GM12865 (cell line): ENCODE measurements around the gene SMTNL2.
"Not testable (repeated sequence)": the region's sequence is repeated elsewhere in the genome, so short reads cannot be mapped to it uniquely, and the experiment has no call there.

Experiments used
- DNase-seq: peaks from one replicate; pipeline ENCODE4 v3.0.0; 2010; ENCODE audit warnings: low read depth
- H3K4me3 ChIP-seq: 2 replicates; pipeline ENCODE4 v1.5.1; 2011; ENCODE audit warnings: mild to moderate bottlenecking, low read depth, low read length, control low read depth
- TF ChIP-seq, protein P1 (sequence below): IDR thresholded peaks from 2 replicates; pipeline ENCODE4 v1.5.1; 2011; ENCODE audit warnings: low read length, control low read depth, low read depth, inconsistent platforms; ENCODE audit not compliant: insufficient read depth; ENCODE audit errors: missing control alignments

SMTNL2 gene

DNA sequence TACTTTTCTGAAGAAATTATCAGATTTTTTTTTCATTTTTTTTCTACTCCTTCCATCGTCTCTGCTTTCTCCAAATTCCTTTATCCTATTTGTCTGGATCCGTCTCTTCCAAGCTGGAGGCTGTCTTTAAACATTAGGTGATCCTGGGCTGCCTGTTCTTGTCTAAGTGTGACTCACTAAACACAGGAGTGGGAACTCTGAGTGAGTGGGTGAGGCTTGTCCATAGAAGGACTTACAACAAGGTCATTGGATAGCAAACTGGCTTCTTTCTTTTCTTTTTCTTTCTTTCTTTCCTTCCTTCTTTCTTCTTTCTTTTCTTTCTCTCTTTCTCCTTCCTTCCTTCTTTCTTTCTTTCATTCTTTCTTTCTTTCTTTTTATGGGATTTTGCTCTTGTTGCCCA is 38.9 kb downstream of the SMTNL2 start:
- no peak overlapping the region for H3K4me3 ChIP-seq
- TF ChIP-seq, protein P1, sequence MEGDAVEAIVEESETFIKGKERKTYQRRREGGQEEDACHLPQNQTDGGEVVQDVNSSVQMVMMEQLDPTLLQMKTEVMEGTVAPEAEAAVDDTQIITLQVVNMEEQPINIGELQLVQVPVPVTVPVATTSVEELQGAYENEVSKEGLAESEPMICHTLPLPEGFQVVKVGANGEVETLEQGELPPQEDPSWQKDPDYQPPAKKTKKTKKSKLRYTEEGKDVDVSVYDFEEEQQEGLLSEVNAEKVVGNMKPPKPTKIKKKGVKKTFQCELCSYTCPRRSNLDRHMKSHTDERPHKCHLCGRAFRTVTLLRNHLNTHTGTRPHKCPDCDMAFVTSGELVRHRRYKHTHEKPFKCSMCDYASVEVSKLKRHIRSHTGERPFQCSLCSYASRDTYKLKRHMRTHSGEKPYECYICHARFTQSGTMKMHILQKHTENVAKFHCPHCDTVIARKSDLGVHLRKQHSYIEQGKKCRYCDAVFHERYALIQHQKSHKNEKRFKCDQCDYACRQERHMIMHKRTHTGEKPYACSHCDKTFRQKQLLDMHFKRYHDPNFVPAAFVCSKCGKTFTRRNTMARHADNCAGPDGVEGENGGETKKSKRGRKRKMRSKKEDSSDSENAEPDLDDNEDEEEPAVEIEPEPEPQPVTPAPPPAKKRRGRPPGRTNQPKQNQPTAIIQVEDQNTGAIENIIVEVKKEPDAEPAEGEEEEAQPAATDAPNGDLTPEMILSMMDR = no peak
- DNase-seq = no peak

DNA sequence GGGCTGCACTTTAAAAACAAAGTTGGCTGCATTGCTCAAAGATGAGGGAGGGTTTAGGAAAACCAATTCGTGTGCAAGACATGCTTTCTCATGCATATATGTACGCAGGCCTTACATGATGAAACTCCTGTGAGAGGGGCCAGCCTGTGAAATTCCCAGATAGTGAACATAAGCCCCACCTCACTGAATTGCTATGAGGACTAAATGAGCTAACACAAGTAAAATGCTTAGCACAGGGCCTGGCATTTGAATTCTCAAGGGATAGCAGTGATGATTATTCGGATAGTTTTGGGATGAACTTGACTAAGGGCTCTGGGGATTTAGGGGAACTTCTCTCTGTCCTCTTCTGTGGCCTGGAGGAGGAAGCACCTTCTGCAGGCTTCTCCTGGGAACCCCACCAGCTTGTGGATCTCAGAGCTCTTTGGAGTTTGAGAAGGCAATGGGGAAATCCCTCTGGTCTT is 40.2 kb downstream of the SMTNL2 start:
- not testable (repeated sequence) for H3K4me3 ChIP-seq, DNase-seq

DNA sequence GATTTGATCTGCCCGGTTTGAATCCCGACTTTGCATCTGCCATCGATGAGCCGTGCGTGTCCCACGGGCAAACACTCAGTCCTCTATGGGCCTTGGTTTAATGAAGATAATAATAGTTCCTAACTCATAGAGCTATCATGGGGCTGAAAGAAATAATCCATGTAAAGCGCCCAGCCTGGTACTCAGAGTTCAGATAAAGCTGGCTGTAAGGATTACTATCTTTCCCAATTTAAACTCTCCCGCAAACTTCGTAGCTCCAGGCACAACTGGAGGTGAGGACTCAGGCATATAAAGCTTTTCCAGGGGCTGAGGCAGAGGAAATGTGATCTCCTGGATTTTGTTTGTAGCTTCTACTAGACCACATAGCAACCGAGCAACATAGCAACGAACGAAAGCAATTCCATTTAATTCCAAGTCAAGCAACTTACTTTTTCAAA is 40.9 kb downstream of the SMTNL2 start:
- DNase-seq = no peak
- TF ChIP-seq, protein P1 = no peak
- H3K4me3 ChIP-seq = no peak overlapping the region

DNA sequence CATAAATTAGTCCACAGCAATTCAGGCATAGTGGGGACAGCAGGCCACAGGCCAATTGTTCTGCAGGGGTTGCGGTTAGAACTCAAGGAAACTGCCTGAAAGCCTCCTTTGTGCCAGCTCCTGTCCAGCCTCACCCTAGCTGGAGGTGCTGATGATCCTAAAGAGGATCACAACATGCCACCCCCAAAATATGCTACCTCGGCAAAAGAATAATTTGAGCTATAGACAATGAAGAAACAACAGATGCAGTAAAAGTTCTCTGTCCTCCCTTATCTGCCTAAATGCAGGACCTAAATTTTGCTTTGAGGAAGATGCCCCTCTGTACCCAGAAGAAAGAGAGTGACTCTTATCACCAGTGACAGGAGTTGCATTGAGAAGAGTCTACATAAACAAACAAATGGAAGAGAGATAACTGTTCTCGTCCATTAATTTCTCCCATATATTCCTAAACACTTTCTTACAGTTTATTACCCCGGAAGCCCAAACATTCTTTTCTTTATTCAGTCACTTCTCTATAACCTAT is 42.5 kb downstream of the SMTNL2 start:
- TF ChIP-seq, protein P1 = no peak
- no peak overlapping the region for H3K4me3 ChIP-seq
- DNase-seq = no peak

DNA sequence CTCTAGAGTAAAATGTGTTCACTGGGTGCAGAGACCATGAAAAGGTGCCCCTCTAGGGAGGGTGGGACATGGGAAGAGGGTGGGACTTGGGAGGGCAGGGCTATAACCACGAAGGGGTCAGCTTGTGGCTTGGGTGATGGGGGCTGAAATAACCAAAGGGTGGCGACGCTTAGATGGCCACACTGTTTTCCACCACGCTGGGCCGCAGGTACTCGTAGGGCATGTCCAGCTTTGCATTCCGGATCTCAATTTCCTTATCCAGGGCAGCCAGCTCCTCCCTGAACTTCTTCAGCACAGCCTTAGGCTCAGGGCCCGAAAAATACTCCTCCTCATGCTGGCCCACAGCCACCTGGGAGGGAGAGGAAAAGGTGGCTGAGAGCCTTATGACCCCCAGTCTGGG is 47.1 kb downstream of the SMTNL2 start:
- no peak for DNase-seq
- no peak overlapping the region for H3K4me3 ChIP-seq
- TF ChIP-seq, protein P1 = no peak

DNA sequence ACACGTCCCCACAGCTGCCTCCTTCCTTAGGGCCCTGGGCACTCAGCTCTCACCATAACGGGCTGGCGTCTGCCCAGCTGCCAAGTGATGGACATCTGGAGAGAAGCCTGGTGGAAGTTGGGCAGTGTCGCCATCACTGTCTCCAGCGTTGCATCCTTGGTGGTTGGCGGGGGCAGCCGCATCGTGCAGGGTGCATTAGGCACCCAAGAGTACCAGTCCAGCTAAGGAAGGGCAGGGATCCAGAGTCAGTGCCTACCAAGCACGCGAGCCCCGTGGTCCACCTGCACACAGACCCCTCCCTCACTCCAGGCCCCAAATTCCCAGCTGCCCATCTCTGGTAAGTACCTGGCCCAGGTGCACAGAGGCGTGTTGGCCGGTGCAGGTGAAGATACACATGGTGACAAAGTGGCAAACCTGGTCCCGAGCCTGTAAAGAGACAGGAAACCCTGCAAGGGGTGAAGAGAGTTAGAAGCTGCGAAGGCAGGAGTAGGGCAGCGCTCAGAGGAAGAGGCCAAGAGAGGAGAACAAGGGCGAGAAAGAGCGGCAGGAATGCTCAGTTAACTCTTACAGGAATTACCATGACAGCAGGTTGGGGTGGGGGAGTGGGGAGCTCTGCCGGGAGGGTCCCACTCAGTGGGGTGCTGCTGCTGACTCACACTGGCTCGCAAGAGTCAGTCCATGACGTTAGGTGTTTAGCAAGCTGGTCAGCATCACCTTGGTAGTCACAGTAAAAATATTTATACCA is 47.7 kb downstream of the SMTNL2 start:
- DNase-seq = no peak

DNA sequence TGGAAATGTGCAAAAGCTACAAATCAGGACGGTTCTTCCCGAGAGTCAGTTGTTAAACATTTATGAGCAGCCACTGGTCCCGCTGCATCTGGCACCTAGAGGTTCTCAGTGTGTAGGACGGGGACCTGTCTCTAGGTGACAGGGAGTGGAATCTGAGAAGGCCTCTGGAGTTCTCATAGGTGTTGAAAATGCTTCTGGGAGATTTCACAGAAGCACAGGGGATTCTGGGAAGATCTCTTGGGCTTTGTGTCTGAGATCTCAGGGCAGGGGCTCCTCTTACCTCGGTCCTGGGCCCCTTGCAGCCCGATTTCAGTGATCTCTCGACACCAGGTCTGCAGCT is 48.2 kb downstream of the SMTNL2 start:
- no peak for DNase-seq
- no peak overlapping the region for H3K4me3 ChIP-seq
- TF ChIP-seq, protein P1 = no peak

More for the DNA sequence above, 47.7 kb downstream of the SMTNL2 start:
- TF ChIP-seq, protein P1 = no peak
- H3K4me3 ChIP-seq = no peak overlapping the region
